ENCODE measurements around the gene ARF6. TPM values are rescaled to one million over a fixed set of nuclear protein-coding genes. Genes with fewer than 3 reads are reported as not detected.

The ARF6 gene
- total and polyA plus RNA-seq, 2 donors (not counting 1 experiment from before 2014, with no cell fraction given) = 54.7 to 67.4 TPM

DNA sequence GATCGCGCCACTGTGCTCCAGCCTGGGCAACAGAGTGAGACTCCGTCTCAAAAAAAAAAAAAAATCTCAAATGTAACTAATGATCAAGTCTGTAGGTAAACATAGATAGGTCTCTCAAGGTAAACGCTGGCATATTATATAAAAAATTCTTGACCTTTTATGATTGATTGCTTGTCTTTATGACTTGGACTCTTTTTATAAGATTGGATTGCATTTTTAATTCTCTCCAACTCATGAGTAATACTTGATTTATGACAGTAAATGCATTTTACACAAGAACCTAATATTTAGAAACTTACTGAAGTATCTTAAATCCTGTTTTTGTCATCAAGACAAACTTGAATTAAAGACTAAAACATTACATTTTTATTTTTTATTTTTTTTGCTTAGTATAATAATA, 16.1 kb downstream of the ARF6 start:
- no peak for TF ChIP-seq EZH2 (IDR thresholded peaks at IDR 0.05; ENCODE audit: low read length, missing control alignments)
- TF ChIP-seq, protein P1, sequence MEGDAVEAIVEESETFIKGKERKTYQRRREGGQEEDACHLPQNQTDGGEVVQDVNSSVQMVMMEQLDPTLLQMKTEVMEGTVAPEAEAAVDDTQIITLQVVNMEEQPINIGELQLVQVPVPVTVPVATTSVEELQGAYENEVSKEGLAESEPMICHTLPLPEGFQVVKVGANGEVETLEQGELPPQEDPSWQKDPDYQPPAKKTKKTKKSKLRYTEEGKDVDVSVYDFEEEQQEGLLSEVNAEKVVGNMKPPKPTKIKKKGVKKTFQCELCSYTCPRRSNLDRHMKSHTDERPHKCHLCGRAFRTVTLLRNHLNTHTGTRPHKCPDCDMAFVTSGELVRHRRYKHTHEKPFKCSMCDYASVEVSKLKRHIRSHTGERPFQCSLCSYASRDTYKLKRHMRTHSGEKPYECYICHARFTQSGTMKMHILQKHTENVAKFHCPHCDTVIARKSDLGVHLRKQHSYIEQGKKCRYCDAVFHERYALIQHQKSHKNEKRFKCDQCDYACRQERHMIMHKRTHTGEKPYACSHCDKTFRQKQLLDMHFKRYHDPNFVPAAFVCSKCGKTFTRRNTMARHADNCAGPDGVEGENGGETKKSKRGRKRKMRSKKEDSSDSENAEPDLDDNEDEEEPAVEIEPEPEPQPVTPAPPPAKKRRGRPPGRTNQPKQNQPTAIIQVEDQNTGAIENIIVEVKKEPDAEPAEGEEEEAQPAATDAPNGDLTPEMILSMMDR (conservative IDR thresholded peaks at IDR 0.05 in 1 of 2, IDR thresholded peaks at IDR 0.05 in 1 of 2; ENCODE audit: low read depth in 1 of 2, low read length in 2 of 2) = no peak
- no peaks in the 10 kb centered on the region for H3K9me3 ChIP-seq (ENCODE audit: control insufficient read depth, insufficient read depth, low read depth, low read length)
- H3K36me3 ChIP-seq (ENCODE audit: control insufficient read depth, insufficient read depth, low read length) = no peaks in the 10 kb centered on the region
- no peaks in the 10 kb centered on the region for H4K20me1 ChIP-seq (ENCODE audit: control insufficient read depth, extremely low read depth, insufficient read depth, low read length)
- H3K27ac ChIP-seq (ENCODE audit: insufficient read depth, low read length) = no peak overlapping the region
- no peak overlapping the region for H3K4me3 ChIP-seq (replicated peaks in 1 of 4; ENCODE audit: control extremely low read depth in 1 of 4, insufficient read depth in 1 of 4, low read depth in 3 of 4, low read length in 4 of 4)
- no peaks in the 10 kb centered on the region for H3K79me2 ChIP-seq (ENCODE audit: control insufficient read depth, insufficient read depth, low read length)
- no peak overlapping the region for H3K4me2 ChIP-seq (ENCODE audit: extremely low read depth, insufficient read depth, low read length)
- no peak for DNase-seq (ENCODE audit: low read depth in 2 of 2)
- no peaks in the 10 kb centered on the region for H3K27me3 ChIP-seq (ENCODE audit: control insufficient read depth, insufficient read depth, low read length)
- H3K9ac ChIP-seq (ENCODE audit: insufficient read depth, low read length) = no peak overlapping the region
- peaks cover 12% of the 10 kb centered on the region for H3K4me1 ChIP-seq (ENCODE audit: control insufficient read depth, extremely low read depth, insufficient read depth, low read length)
- H2AFZ ChIP-seq (ENCODE audit: low read length) = no peak overlapping the region

DNA sequence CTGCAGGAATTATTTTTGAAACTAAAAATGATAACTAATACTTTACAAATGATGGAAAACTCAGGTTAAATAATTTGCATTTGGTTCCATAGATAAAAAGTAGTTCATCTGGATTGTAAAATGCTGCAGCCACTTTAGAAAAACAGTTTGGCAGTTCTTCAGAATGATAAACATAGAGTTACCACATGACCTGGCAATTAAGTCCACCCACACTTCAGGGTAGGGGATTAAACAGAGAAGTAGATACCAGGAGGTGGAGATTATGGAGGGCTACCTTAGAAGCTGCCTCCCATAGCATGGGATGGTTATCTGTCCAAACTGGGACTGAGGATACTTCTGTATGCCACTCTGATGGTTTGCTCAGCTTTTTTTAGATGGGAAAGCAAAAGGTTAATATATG, 22.2 kb downstream of the ARF6 start:
- Histone ChIP-seq H3K9ac (ENCODE audit: insufficient read depth, low read length) (no peak overlapping the region), H3K79me2 (ENCODE audit: control insufficient read depth, insufficient read depth, low read length) (no peaks in the 10 kb centered on the region), H3K4me2 (ENCODE audit: extremely low read depth, insufficient read depth, low read length) (no peak overlapping the region), H4K20me1 (ENCODE audit: control insufficient read depth, extremely low read depth, insufficient read depth, low read length) (no peaks in the 10 kb centered on the region), H3K4me1 (ENCODE audit: control insufficient read depth, extremely low read depth, insufficient read depth, low read length) (peaks cover 4% of the 10 kb centered on the region), H3K9me3 (ENCODE audit: control insufficient read depth, insufficient read depth, low read depth, low read length) (no peaks in the 10 kb centered on the region), H3K27me3 (ENCODE audit: control insufficient read depth, insufficient read depth, low read length) (no peaks in the 10 kb centered on the region), H3K36me3 (ENCODE audit: control insufficient read depth, insufficient read depth, low read length) (no peaks in the 10 kb centered on the region), H2AFZ (ENCODE audit: low read length) (peak overlapping the region; percentile 78), H3K4me3 (replicated peaks in 1 of 4; ENCODE audit: control extremely low read depth in 1 of 4, insufficient read depth in 1 of 4, low read depth in 3 of 4, low read length in 4 of 4) (no peak overlapping the region), H3K27ac (ENCODE audit: insufficient read depth, low read length) (no peak overlapping the region)
- DNase-seq (ENCODE audit: low read depth in 2 of 2) = peak in 1 of 2 donors; percentile 27
- no peak for TF ChIP-seq EZH2 (IDR thresholded peaks at IDR 0.05; ENCODE audit: low read length, missing control alignments)
- TF ChIP-seq, protein P1 (conservative IDR thresholded peaks at IDR 0.05 in 1 of 2, IDR thresholded peaks at IDR 0.05 in 1 of 2; ENCODE audit: low read depth in 1 of 2, low read length in 2 of 2) = no peak

DNA sequence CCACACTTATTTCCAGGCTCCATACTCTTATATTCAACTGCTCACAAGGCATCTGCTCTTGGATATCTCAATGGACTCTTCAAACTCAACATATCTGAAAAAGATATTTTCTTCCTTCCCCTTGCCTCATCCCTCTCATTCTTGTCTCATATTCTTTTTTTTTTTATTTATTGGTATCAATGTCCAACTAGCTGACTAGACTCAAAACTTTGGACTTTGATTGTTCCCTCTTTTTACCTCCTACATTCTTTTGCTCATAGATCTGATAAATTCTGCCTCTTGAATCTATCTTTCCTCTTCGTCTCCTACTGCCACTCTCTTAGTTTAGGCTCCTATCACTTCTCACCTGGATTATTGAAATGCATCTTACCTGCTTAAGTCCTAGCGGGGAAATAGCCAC, 25.8 kb downstream of the ARF6 start:
- Histone ChIP-seq H3K36me3 (ENCODE audit: control insufficient read depth, insufficient read depth, low read length) (no peaks in the 10 kb centered on the region), H3K79me2 (ENCODE audit: control insufficient read depth, insufficient read depth, low read length) (no peaks in the 10 kb centered on the region), H3K4me2 (ENCODE audit: extremely low read depth, insufficient read depth, low read length) (no peak overlapping the region), H3K9ac (ENCODE audit: insufficient read depth, low read length) (no peak overlapping the region), H3K4me1 (ENCODE audit: control insufficient read depth, extremely low read depth, insufficient read depth, low read length) (no peaks in the 10 kb centered on the region), H3K4me3 (replicated peaks in 1 of 4; ENCODE audit: control extremely low read depth in 1 of 4, insufficient read depth in 1 of 4, low read depth in 3 of 4, low read length in 4 of 4) (no peak overlapping the region), H4K20me1 (ENCODE audit: control insufficient read depth, extremely low read depth, insufficient read depth, low read length) (no peaks in the 10 kb centered on the region), H3K27ac (ENCODE audit: insufficient read depth, low read length) (no peak overlapping the region), H3K9me3 (ENCODE audit: control insufficient read depth, insufficient read depth, low read depth, low read length) (no peaks in the 10 kb centered on the region), H3K27me3 (ENCODE audit: control insufficient read depth, insufficient read depth, low read length) (no peaks in the 10 kb centered on the region), H2AFZ (ENCODE audit: low read length) (no peak overlapping the region)
- TF ChIP-seq EZH2 (IDR thresholded peaks at IDR 0.05; ENCODE audit: low read length, missing control alignments) = no peak
- TF ChIP-seq, protein P1 (conservative IDR thresholded peaks at IDR 0.05 in 1 of 2, IDR thresholded peaks at IDR 0.05 in 1 of 2; ENCODE audit: low read depth in 1 of 2, low read length in 2 of 2) = no peak
- no peak for DNase-seq (ENCODE audit: low read depth in 2 of 2)
